Kidney (tissue), 22 donors: ENCODE results near the gene MALL. TPM values are rescaled to one million over a fixed set of nuclear protein-coding genes. Genes with fewer than 3 reads are reported as not detected.
"Not testable (repeated sequence)": the region's sequence is repeated elsewhere in the genome, so short reads cannot be mapped to it uniquely, and the experiment has no call there.

Source experiments
- DNase-seq, 5 donors: peaks; one replicate each; pipeline ENCODE4 v3.0.0-alpha.2; 2013 to 2020
- FAIRE-seq: peaks from 2 replicates; lab custom pipeline; 2012; peaks lifted over from hg19 to GRCh38; lab: Jason Lieb, UNC
- H3K27ac ChIP-seq, 2 donors: one replicate each; pipeline ENCODE4 v1.7.0; 2013; ENCODE audit warnings: low read depth in 2 of 2, low read length in 2 of 2, inconsistent platforms in 1 of 2
- H3K27me3 ChIP-seq: one replicate; pipeline ENCODE4 v1.7.1; 2013; ENCODE audit warnings: low read length, inconsistent platforms; ENCODE audit not compliant: control insufficient read depth, insufficient read depth
- H3K36me3 ChIP-seq, 3 donors: one replicate each; pipeline versions ENCODE4 v1.7.0 to v1.7.1; 2013; ENCODE audit warnings: low read length in 3 of 3, control low read depth in 1 of 3, inconsistent platforms in 1 of 3; ENCODE audit not compliant: insufficient read depth in 3 of 3, control insufficient read depth in 2 of 3
- H3K4me1 ChIP-seq, 3 donors: one replicate each; pipeline versions ENCODE4 v1.7.0 to v1.7.1; 2013; ENCODE audit warnings: low read length in 3 of 3, inconsistent platforms in 1 of 3, low read depth in 1 of 3; ENCODE audit not compliant: control insufficient read depth in 2 of 3, insufficient read depth in 2 of 3
- H3K4me3 ChIP-seq, 3 donors: one replicate each; pipeline versions ENCODE4 v1.7.0 to v1.8.1; 2013; ENCODE audit warnings: low read length in 3 of 3, control low read depth in 1 of 3, inconsistent platforms in 1 of 3
- H3K9ac ChIP-seq, 3 donors: one replicate each; pipeline versions ENCODE4 v1.7.0 to v1.7.1; 2013; ENCODE audit warnings: low read length in 3 of 3, control low read depth in 1 of 3, inconsistent platforms in 1 of 3
- H3K9me3 ChIP-seq, 3 donors: one replicate each; pipeline versions ENCODE4 v1.7.0 to v1.7.1; 2013; ENCODE audit warnings: low read length in 3 of 3, control low read depth in 1 of 3, inconsistent platforms in 1 of 3; ENCODE audit not compliant: control insufficient read depth in 2 of 3, insufficient read depth in 1 of 3
- CTCF ChIP-seq: IDR thresholded peaks from 3 replicates; pipeline ENCODE4 v1.5.1; 2012; ENCODE audit warnings: mild to moderate bottlenecking, moderate library complexity, borderline replicate concordance; ENCODE audit not compliant: insufficient read depth; ENCODE audit errors: extremely low read depth
- intact Hi-C: fragments of 100-400 bp; cut with DNase I; formaldehyde crosslinking; loops from one replicate; pipeline ENCODE4 v1.11.1; 2022
- long read RNA-seq, 10 donors: library from polyadenylated mRNA in 1 of 10; unstranded in 1 of 10; transcript quantifications; one replicate each; pipeline ENCODE4 v2.0.0 and lab custom pipeline, GENCODE V29; 2021 to 2026
- polyA plus RNA-seq: library from polyadenylated mRNA; stranded (reverse); fragments of 350-450 nt; fragmentation: Illumina TruSeq; extraction: RNeasy Lipid Tissue Mini Kit (QIAGEN cat#74804); gene quantifications from one replicate; pipeline ENCODE4 v1.2.3, GENCODE V29; 2014; ENCODE audit warnings: low read depth, low replicate concordance; ENCODE audit not compliant: insufficient read depth
- total RNA-seq: library from RNA; stranded (reverse); fragmentation: NEBNext Ultra II Directional; extraction: Animal tissue kit (Norgen Biotek cat#: 25700); gene quantifications from one replicate; pipeline ENCODE4 v1.2.1, GENCODE V29; 2021
- donor health status: control.
- donor health status: control.
- donor health status: control.
- donor health status: control.
- donor health status: control.
- donor health status: DM: yes; HTN: yes; CAD: no.
- donor health status: Normal renal cell carcinoma (clear cell type).

MALL gene
- total RNA-seq = 26.2 TPM
- 9.7 TPM for polyA plus RNA-seq
- long read RNA-seq, donor 1, partial matches to known transcripts = 0 of 1 reads
- long read RNA-seq, donor 1, other reads (novel, unspliced or antisense) = 0 of 1 reads
- long read RNA-seq, donor 2, partial matches to known transcripts = 0 of 2 reads
- long read RNA-seq, donor 2, other reads (novel, unspliced or antisense) = 0 of 2 reads
- long read RNA-seq, donor 3, partial matches to known transcripts = 0 of 4 reads
- long read RNA-seq, donor 3, other reads (novel, unspliced or antisense) = 0 of 4 reads
- long read RNA-seq, donor 4 = 0 reads
- long read RNA-seq, donor 5 = 0 reads
- long read RNA-seq, donor 6 = 0 reads
- long read RNA-seq, donor 7, transcript MALL-201 (4 exons, 3,061 nt) = major isoform, 18 of 26 reads
- long read RNA-seq, donor 7, partial matches to known transcripts = 3 of 26 reads
- long read RNA-seq, donor 7, other reads (novel, unspliced or antisense) = 5 of 26 reads
- long read RNA-seq, donor 8, partial matches to known transcripts = 0 of 1 reads
- long read RNA-seq, donor 8, other reads (novel, unspliced or antisense) = 0 of 1 reads
- long read RNA-seq, donor 9 = 0 reads
- long read RNA-seq, donor 10, partial matches to known transcripts = 0 of 1 reads
- long read RNA-seq, donor 10, other reads (novel, unspliced or antisense) = 0 of 1 reads

DNA sequence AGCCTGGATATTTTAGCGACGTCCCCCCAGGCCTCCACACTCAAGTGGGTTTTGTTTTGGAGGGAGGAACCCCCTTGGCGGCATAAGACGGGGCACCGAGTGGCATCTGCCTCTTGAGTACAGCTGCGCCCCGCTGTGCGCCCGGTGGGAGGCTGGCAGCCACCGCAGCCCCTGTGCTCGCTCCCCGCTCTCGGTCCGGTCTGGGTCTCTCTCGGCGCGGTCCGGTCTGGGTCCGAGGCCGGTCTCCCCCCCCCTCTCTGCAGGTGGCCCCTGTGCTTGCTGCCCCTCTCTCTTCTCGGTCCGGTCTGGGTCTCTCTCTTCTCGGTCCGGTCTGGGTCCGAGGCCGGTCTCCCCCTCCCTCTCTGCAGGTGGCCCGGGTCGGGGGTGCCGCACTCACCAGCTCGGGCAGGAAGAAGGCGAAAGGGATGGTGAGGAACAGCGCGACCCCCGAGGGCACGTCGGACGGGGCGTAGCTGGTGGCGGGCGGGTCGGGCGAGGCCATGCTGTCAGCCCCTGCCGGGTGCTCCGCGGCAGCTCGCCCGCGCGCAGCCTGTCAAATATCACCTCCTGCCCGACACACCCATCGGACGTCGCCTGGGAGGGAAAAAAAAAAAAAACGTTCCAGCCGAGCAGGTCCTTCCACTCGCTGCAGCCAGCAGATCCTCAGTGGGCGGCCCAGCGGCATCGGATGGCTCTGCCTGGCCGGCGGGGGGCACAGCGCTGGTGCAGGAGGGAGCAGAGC, at the start of gene MALL:
Gene MALL, minus strand, starts transcription at position 532 of the 742 bp plus-strand sequence. Its CDS starts 30 bp downstream, at position 502.
- no peaks in the 10 kb centered on the region for H3K9me3 ChIP-seq
- DNase-seq = peak; percentile 65 to 80 (median 74)
- no peak for TF ChIP-seq CTCF
- intact Hi-C loops = no loop called here
- peak within 1 kb of the TSS in 1 of 3 donors; percentile 12 for H3K9ac ChIP-seq
- FAIRE-seq = no peak
- H3K4me1 ChIP-seq = peaks cover 0 to 9% (median 0%) of the 10 kb centered on the region in 3 donors
- H3K27ac ChIP-seq = peak within 1 kb of the TSS in 1 of 2 donors; percentile 4
- no peaks in the 10 kb centered on the region for H3K36me3 ChIP-seq
- peaks cover 12% of the 10 kb centered on the region for H3K27me3 ChIP-seq
- H3K4me3 ChIP-seq = peak within 1 kb of the TSS in 1 of 3 donors; percentile 35

- no peak overlapping the region for H3K4me3 ChIP-seq
Observed at GRCh38 chr2:110157153-110157793, 41.7 kb upstream of the MALL start.

GRCh38 chr2:110154828-110155227, 39.2 kb upstream of the MALL start:
- H3K4me1 ChIP-seq, H3K9me3 ChIP-seq, intact Hi-C loops, FAIRE-seq, H3K9ac ChIP-seq, H3K4me3 ChIP-seq, H3K27ac ChIP-seq, DNase-seq, H3K36me3 ChIP-seq, H3K27me3 ChIP-seq: not testable (repeated sequence)

More at GRCh38 chr2:110157153-110157793, 41.7 kb upstream of the MALL start:
- Histone ChIP-seq H3K4me1 (no peaks in the 10 kb centered on the region), H3K9ac (no peak overlapping the region), H3K27me3 (no peaks in the 10 kb centered on the region), H3K27ac (no peak overlapping the region), H3K9me3 (peaks cover 0 to 3% (median 0%) of the 10 kb centered on the region in 3 donors), H3K36me3 (no peaks in the 10 kb centered on the region)
- intact Hi-C loops = no loop called here
- TF ChIP-seq CTCF = peak; percentile 69
- FAIRE-seq (peak; percentile 97), DNase-seq (peak in 3 of 5 donors; percentile 14 to 71 (median 44))

DNA sequence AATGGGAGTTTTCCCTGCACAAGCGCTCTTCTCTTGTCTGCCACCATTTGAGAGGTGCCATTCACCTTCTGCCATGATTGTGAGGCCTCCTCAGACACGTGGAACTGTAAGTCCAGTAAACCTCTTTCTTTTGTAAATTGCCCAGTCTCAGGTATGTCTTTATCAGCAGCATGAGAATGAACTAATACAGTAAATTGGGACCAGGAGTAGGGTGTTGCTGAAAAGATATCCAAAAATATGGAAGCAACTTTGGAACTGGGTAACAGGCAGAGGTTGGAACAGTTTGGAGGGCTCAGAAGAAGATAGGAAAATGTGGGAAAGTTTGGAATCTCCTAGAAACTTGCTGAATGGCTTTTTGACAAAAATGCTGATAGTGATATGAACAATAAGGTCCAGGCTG, 38.6 kb upstream of the MALL start:
- H3K27me3 ChIP-seq, intact Hi-C loops, H3K27ac ChIP-seq, DNase-seq, FAIRE-seq, H3K9me3 ChIP-seq, H3K36me3 ChIP-seq, H3K4me3 ChIP-seq, H3K4me1 ChIP-seq, H3K9ac ChIP-seq: not testable (repeated sequence)
